ENCODE results near the gene BBS12.

GRCh38 chr4:122709236-122709635 lies 23.3 kb upstream of the BBS12 start:
- no peak for TF ChIP-seq FOS (IDR thresholded peaks at IDR 0.05; ENCODE audit: borderline replicate concordance, insufficient read depth, low read length)
- TF ChIP-seq POLR2A (IDR thresholded peaks at IDR 0.05; ENCODE audit: low read depth, low read length) = no peak
- TF ChIP-seq, protein P1, sequence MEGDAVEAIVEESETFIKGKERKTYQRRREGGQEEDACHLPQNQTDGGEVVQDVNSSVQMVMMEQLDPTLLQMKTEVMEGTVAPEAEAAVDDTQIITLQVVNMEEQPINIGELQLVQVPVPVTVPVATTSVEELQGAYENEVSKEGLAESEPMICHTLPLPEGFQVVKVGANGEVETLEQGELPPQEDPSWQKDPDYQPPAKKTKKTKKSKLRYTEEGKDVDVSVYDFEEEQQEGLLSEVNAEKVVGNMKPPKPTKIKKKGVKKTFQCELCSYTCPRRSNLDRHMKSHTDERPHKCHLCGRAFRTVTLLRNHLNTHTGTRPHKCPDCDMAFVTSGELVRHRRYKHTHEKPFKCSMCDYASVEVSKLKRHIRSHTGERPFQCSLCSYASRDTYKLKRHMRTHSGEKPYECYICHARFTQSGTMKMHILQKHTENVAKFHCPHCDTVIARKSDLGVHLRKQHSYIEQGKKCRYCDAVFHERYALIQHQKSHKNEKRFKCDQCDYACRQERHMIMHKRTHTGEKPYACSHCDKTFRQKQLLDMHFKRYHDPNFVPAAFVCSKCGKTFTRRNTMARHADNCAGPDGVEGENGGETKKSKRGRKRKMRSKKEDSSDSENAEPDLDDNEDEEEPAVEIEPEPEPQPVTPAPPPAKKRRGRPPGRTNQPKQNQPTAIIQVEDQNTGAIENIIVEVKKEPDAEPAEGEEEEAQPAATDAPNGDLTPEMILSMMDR (IDR thresholded peaks at IDR 0.05; ENCODE audit: extremely low read depth in 1 of 2, insufficient read depth in 1 of 2, low read depth in 1 of 2, low read length in 2 of 2) = no peak
- TF ChIP-seq GATA2 (IDR thresholded peaks at IDR 0.05; ENCODE audit: insufficient read depth, insufficient read length, low read depth, low read length) = no peak
- TF ChIP-seq POLR2AphosphoS5 (IDR thresholded peaks at IDR 0.05; ENCODE audit: insufficient read depth, low read depth, low read length) = no peak
- no peak for TF ChIP-seq MAX (IDR thresholded peaks at IDR 0.05; ENCODE audit: insufficient read depth, insufficient read length)

Data from endothelial cell of umbilical vein (primary cell).